HG02798 (cell line): Measurements from ENCODE around the gene GRN.

ENCODE experiments used
- ATAC-seq: cut with Tn5 transposase; IDR thresholded peaks from one replicate; pipeline ENCODE4 v1.9.1; 2021; ENCODE audit warnings: mild to moderate bottlenecking; ENCODE audit not compliant: unreplicated experiment, poor library complexity

GRN gene

GRCh38 chr17:44398692-44399691, 53.9 kb downstream of the GRN start:
- ATAC-seq: no peak

- no peak for ATAC-seq
Measured at GRCh38 chr17:44400226-44400847, 55.2 kb downstream of the GRN start.
